Measurements from ENCODE around the gene LURAP1L.

The LURAP1L gene

GRCh38 chr9:12813960-12814876, 39.4 kb downstream of the LURAP1L start:
- DNase-seq: peak; percentile 63

- no peak for DNase-seq
These were observed 40.0 kb downstream of the LURAP1L start for GRCh38 chr9:12814877-12815237.

- no peak for DNase-seq
These were observed 41.1 kb downstream of the LURAP1L start for GRCh38 chr9:12815888-12816287.

GRCh38 chr9:12816656-12817101, 41.9 kb downstream of the LURAP1L start:
- no peak for DNase-seq

- no peak for DNase-seq
These were observed 42.9 kb downstream of the LURAP1L start for GRCh38 chr9:12817702-12818101.

GRCh38 chr9:12818431-12819000, 43.7 kb downstream of the LURAP1L start:
- DNase-seq: no peak

- DNase-seq: no peak
These were observed 44.8 kb downstream of the LURAP1L start for GRCh38 chr9:12819436-12820185.

GRCh38 chr9:12822111-12822510, 47.3 kb downstream of the LURAP1L start:
- no peak for DNase-seq

- DNase-seq: no peak
These were observed 52.2 kb downstream of the LURAP1L start for GRCh38 chr9:12826924-12827565.

- DNase-seq: no peak
These were observed 58.9 kb downstream of the LURAP1L start for GRCh38 chr9:12833701-12834100.

- DNase-seq: no peak
These were observed 63.7 kb downstream of the LURAP1L start for GRCh38 chr9:12838546-12838945.

- no peak for DNase-seq
These were observed 68.9 kb downstream of the LURAP1L start for GRCh38 chr9:12843735-12844134.

GRCh38 chr9:12846035-12846434, 71.2 kb downstream of the LURAP1L start:
- no peak for DNase-seq

- DNase-seq: no peak
These were observed 72.7 kb downstream of the LURAP1L start for GRCh38 chr9:12847561-12847960.

- DNase-seq: no peak
These were observed 74.7 kb downstream of the LURAP1L start for GRCh38 chr9:12849486-12850003.

GRCh38 chr9:12851341-12852090, 76.7 kb downstream of the LURAP1L start:
- DNase-seq: no peak

GRCh38 chr9:12853051-12853450, 78.2 kb downstream of the LURAP1L start:
- DNase-seq: no peak

GRCh38 chr9:12854221-12854620, 79.4 kb downstream of the LURAP1L start:
- no peak for DNase-seq

GRCh38 chr9:12855066-12855465, 80.2 kb downstream of the LURAP1L start:
- DNase-seq: no peak

GRCh38 chr9:12856603-12857002, 81.8 kb downstream of the LURAP1L start:
- DNase-seq: no peak

- no peak for DNase-seq
These were observed 85.0 kb downstream of the LURAP1L start for GRCh38 chr9:12859704-12860251.

GRCh38 chr9:12860998-12861397, 86.2 kb downstream of the LURAP1L start:
- DNase-seq: no peak
